Liver (tissue), 9 donors: Measurements from ENCODE around the gene PEX5L. TPM values are rescaled to one million over a fixed set of nuclear protein-coding genes. Genes with fewer than 3 reads are reported as not detected.

ENCODE experiments used
- DNase-seq: peaks from one replicate; pipeline ENCODE4 v3.0.0-alpha.2; 2017; ENCODE audit warnings: low spot score
- H3K27ac ChIP-seq, 2 donors: one replicate each; pipeline ENCODE4 v1.7.0; 2013; ENCODE audit warnings: inconsistent platforms in 2 of 2, low read length in 2 of 2, control low read depth in 1 of 2, low read depth in 1 of 2, mild to moderate bottlenecking in 1 of 2
- H3K27me3 ChIP-seq, 4 donors: one replicate each; pipeline versions ENCODE4 v1.6.1 to v1.7.0; 2013; ENCODE audit warnings: low read length in 3 of 4, inconsistent platforms in 1 of 4, mild to moderate bottlenecking in 1 of 4, moderate library complexity in 1 of 4; ENCODE audit not compliant: control insufficient read depth in 4 of 4, insufficient read depth in 4 of 4
- H3K36me3 ChIP-seq, 4 donors: one replicate each; pipeline versions ENCODE4 v1.6.1 to v1.7.0; 2013; ENCODE audit warnings: low read length in 3 of 4, mild to moderate bottlenecking in 3 of 4, low read depth in 1 of 4, moderate library complexity in 1 of 4; ENCODE audit not compliant: control insufficient read depth in 4 of 4, insufficient read depth in 3 of 4
- H3K4me1 ChIP-seq, 4 donors: one replicate each; pipeline versions ENCODE4 v1.6.1 to v1.7.0; 2013; ENCODE audit warnings: low read length in 3 of 4, mild to moderate bottlenecking in 3 of 4, moderate library complexity in 1 of 4; ENCODE audit not compliant: control insufficient read depth in 4 of 4, insufficient read depth in 4 of 4
- H3K4me3 ChIP-seq, 3 donors: one replicate each; pipeline versions ENCODE4 v1.6.1 to v1.7.0; 2013; ENCODE audit warnings: low read length in 3 of 3, control low read depth in 1 of 3, low read depth in 1 of 3, mild to moderate bottlenecking in 1 of 3
- H3K9ac ChIP-seq, 2 donors: one replicate each; pipeline ENCODE4 v1.7.0; 2013; ENCODE audit warnings: low read length in 2 of 2, mild to moderate bottlenecking in 2 of 2, moderate library complexity in 2 of 2, control low read depth in 1 of 2, low read depth in 1 of 2
- H3K9me3 ChIP-seq, 4 donors: one replicate each; pipeline versions ENCODE4 v1.6.1 to v1.7.0; 2013; ENCODE audit warnings: low read length in 3 of 4; ENCODE audit not compliant: control insufficient read depth in 4 of 4
- ATF3 ChIP-seq: IDR thresholded peaks from 2 replicates; pipeline ENCODE4 v1.6.1; 2016; ENCODE audit warnings: antibody characterized with exemption
- CTCF ChIP-seq: fragments of 150-350 bp; IDR thresholded peaks from 2 replicates; pipeline ENCODE4 v1.5.1; 2017; ENCODE audit warnings: improper control_type of control experiment, low read depth, low read length; ENCODE audit not compliant: missing input control
- EGR1 ChIP-seq, 2 donors: IDR thresholded peaks; 2 replicates each; pipeline ENCODE4 v1.6.1; 2016 to 2018; ENCODE audit warnings: antibody characterized with exemption in 2 of 2, low read depth in 2 of 2
- FOXA1 ChIP-seq: IDR thresholded peaks from 2 replicates; pipeline ENCODE4 v1.6.1; 2016; ENCODE audit warnings: antibody characterized with exemption
- FOXA2 ChIP-seq: IDR thresholded peaks from 2 replicates; pipeline ENCODE4 v1.6.1; 2016; ENCODE audit warnings: antibody characterized with exemption
- GABPA ChIP-seq, 2 donors: IDR thresholded peaks in 1 of 2; conservative IDR thresholded peaks in 1 of 2; 2 replicates each; pipeline ENCODE4 v1.6.1; 2016; ENCODE audit warnings: antibody characterized with exemption in 2 of 2, mild to moderate bottlenecking in 1 of 2, moderate library complexity in 1 of 2
- HNF4A ChIP-seq, 2 donors: conservative IDR thresholded peaks; 2 replicates each; pipeline ENCODE4 v1.6.1; 2016; ENCODE audit warnings: antibody characterized with exemption in 2 of 2, mild to moderate bottlenecking in 2 of 2
- HNF4G ChIP-seq: IDR thresholded peaks from 2 replicates; pipeline ENCODE4 v1.6.1; 2016; ENCODE audit warnings: antibody characterized with exemption
- JUND ChIP-seq, 2 donors: IDR thresholded peaks; 2 replicates each; pipeline ENCODE4 v1.6.1; 2016; ENCODE audit warnings: antibody characterized with exemption in 2 of 2
- NR2F2 ChIP-seq: IDR thresholded peaks from 2 replicates; pipeline ENCODE4 v1.6.1; 2016; ENCODE audit warnings: antibody characterized with exemption
- RAD21 ChIP-seq, 2 donors: IDR thresholded peaks; 2 replicates each; pipeline ENCODE4 v1.6.1; 2016; ENCODE audit warnings: antibody characterized with exemption in 2 of 2, mild to moderate bottlenecking in 2 of 2
- REST ChIP-seq: IDR thresholded peaks from 2 replicates; pipeline ENCODE4 v1.6.1; 2016; ENCODE audit warnings: antibody characterized with exemption, mild to moderate bottlenecking
- RXRA ChIP-seq, 2 donors: IDR thresholded peaks; 2 replicates each; pipeline ENCODE4 v1.6.1; 2017 to 2018; ENCODE audit warnings: antibody characterized with exemption in 2 of 2, mild to moderate bottlenecking in 1 of 2
- SP1 ChIP-seq: IDR thresholded peaks from 2 replicates; pipeline ENCODE4 v1.6.1; 2018; ENCODE audit warnings: antibody characterized with exemption, mild to moderate bottlenecking
- TAF1 ChIP-seq: conservative IDR thresholded peaks from 2 replicates; pipeline ENCODE4 v1.6.1; 2016; ENCODE audit warnings: antibody characterized with exemption, mild to moderate bottlenecking
- YY1 ChIP-seq: IDR thresholded peaks from 2 replicates; pipeline ENCODE4 v1.6.1; 2016; ENCODE audit warnings: antibody characterized with exemption, mild to moderate bottlenecking
- ZBTB33 ChIP-seq: IDR thresholded peaks from 2 replicates; pipeline ENCODE4 v1.6.1; 2016; ENCODE audit warnings: antibody characterized with exemption
- WGBS: extraction: QIAGEN DNeasy Blood & Tissue Kit; methylation state at CpG from one replicate; pipeline ENCODE4 v1.1.7; 2013; 5-methylcytosine and 5-hydroxymethylcytosine counted together
- polyA plus RNA-seq, 2 donors: library from polyadenylated mRNA; stranded (reverse) in 1 of 2; unstranded in 1 of 2; fragments of 200-250 nt in 1 of 2; fragments of >200 nt in 1 of 2; fragmentation: Nextera tagmentation in 1 of 2; extraction: Ambion mirVana in 1 of 2; gene quantifications; one replicate each; pipeline versions ENCODE4 v1.2.1 to v1.2.3, GENCODE V29; 2013 to 2015
- total RNA-seq, 2 donors: library from RNA; depleted of rRNA; stranded (reverse); fragments of >200 nt; gene quantifications; one replicate each; pipeline ENCODE4 v1.2.3, GENCODE V29; 2014
- TF ChIP-seq, protein P1 (sequence below): IDR thresholded peaks from 2 replicates; pipeline ENCODE4 v1.6.1; 2016; ENCODE audit warnings: antibody characterized with exemption
- donor health status: healthy.
- donor health status: healthy.
- donor health status: healthy.
- donor health status: healthy.
- donor health status: healthy.

PEX5L gene
- total and polyA plus RNA-seq, 4 donors, result 0.03 TPM; not detected in 3

DNA sequence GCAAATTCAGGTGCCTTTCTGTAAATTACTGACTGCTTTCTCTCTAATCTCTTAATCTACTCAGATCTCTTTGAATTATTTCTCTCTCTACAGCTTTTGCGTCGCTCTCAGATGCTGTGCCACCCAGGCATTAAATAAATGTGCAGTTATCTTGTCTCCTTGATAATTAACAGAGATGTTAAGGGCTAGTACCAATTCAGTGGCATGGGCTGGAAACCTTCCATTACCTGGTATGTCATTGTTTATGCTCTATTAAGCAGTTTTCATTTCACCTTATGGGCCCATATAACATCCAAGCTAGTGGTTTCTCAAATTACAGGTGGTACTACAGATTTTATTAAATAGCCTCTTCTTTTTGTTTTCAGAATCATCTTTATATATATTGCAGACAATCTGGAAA lies 66.0 kb downstream of the PEX5L start:
- no peak for DNase-seq
- TF ChIP-seq CTCF (no peak), HNF4G (no peak), HNF4A (conservative IDR thresholded peaks at IDR 0.05) (no peak)
- no peaks in the 10 kb centered on the region for H3K4me1 ChIP-seq
- H3K4me3 ChIP-seq, result no peak overlapping the region
- no peak overlapping the region for H3K9ac ChIP-seq
- 86% methylated on average over 2 of the region's 2 CpGs for WGBS
- H3K36me3 ChIP-seq, result no peaks in the 10 kb centered on the region
- H3K27ac ChIP-seq, result no peak overlapping the region
- no peaks in the 10 kb centered on the region for H3K9me3 ChIP-seq
- peaks cover 0 to 3% (median 0%) of the 10 kb centered on the region in 4 donors for H3K27me3 ChIP-seq

DNA sequence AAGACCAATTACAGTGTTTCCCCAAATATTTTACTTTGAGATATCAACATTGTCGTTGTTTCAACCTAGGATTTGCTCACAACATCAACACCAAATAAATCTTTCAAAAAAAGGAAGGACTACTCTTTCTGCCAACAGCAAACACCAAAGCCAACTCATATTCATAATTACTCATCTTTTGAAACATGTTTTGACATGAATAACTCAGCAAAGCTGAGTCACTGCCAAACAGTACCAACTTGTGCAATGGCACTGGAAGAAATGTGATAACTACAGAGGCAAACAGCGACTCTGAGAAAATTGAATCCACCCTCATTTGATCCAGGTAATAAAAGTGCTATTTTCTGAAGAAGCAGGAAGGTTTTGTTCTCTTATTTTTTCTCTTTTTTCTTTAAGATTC lies 67.2 kb downstream of the PEX5L start:
- Histone ChIP-seq H3K27ac (no peak overlapping the region), H3K4me3 (no peak overlapping the region), H3K36me3 (no peaks in the 10 kb centered on the region), H3K4me1 (no peaks in the 10 kb centered on the region), H3K27me3 (peaks cover 0 to 6% (median 0%) of the 10 kb centered on the region in 4 donors), H3K9me3 (no peaks in the 10 kb centered on the region), H3K9ac (no peak overlapping the region)
- DNase-seq, result no peak
- TF ChIP-seq FOXA2, result no peak
- TF ChIP-seq TAF1, result no peak
- no peak for TF ChIP-seq HNF4A (conservative IDR thresholded peaks at IDR 0.05)
- no peak for TF ChIP-seq ZBTB33
- no peak for TF ChIP-seq ATF3
- TF ChIP-seq GABPA (IDR thresholded peaks at IDR 0.05 in 1 of 2, conservative IDR thresholded peaks at IDR 0.05 in 1 of 2), result no peak
- TF ChIP-seq, protein P1, sequence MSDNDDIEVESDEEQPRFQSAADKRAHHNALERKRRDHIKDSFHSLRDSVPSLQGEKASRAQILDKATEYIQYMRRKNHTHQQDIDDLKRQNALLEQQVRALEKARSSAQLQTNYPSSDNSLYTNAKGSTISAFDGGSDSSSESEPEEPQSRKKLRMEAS, result no peak
- TF ChIP-seq JUND (IDR thresholded peaks at IDR 0.05), result no peak
- no peak for TF ChIP-seq NR2F2
- no peak for TF ChIP-seq SP1
- no peak for TF ChIP-seq REST
- no peak for TF ChIP-seq RAD21 (IDR thresholded peaks at IDR 0.05)
- TF ChIP-seq RXRA (IDR thresholded peaks at IDR 0.05), result no peak
- TF ChIP-seq YY1, result no peak
- no peak for TF ChIP-seq CTCF
- no peak for TF ChIP-seq HNF4G
- no peak for TF ChIP-seq FOXA1
- no peak for TF ChIP-seq EGR1 (IDR thresholded peaks at IDR 0.05; ENCODE audit: low read depth in 2 of 2)
- 71% methylated on average over 2 of the region's 2 CpGs for whole genome bisulfite sequencing
